H9 (cell line): Measurements from ENCODE around the gene ADAMTS18. TPM values are rescaled to one million over a fixed set of nuclear protein-coding genes. Genes with fewer than 3 reads are reported as not detected.
"Not testable (repeated sequence)": the region's sequence is repeated elsewhere in the genome, so short reads cannot be mapped to it uniquely, and the experiment has no call there.

ENCODE experiments used
- DNase-seq: peaks from one replicate; pipeline ENCODE4 v3.0.0-alpha.2; 2017
- H2AFZ ChIP-seq: one replicate; pipeline ENCODE4 v1.6.1; 2013; ENCODE audit warnings: mild to moderate bottlenecking, low read length, control low read depth, moderate library complexity
- H2AK5ac ChIP-seq: 2 replicates; pipeline ENCODE4 v1.6.1; 2013; ENCODE audit warnings: low read length, control low read depth, mixed read lengths; ENCODE audit not compliant: insufficient read length
- H2BK120ac ChIP-seq: one replicate; pipeline ENCODE4 v1.6.1; 2013; ENCODE audit warnings: low read depth, mild to moderate bottlenecking, low read length, control low read depth, inconsistent platforms; ENCODE audit not compliant: poor library complexity, severe bottlenecking
- H2BK12ac ChIP-seq: 2 replicates; pipeline ENCODE4 v1.6.1; 2013; ENCODE audit warnings: low read length, control low read depth, mixed read lengths, low read depth; ENCODE audit not compliant: insufficient read length
- H2BK15ac ChIP-seq: 2 replicates; pipeline ENCODE4 v1.6.1; 2013; ENCODE audit warnings: low read depth, low read length, control low read depth
- H2BK20ac ChIP-seq: one replicate; pipeline ENCODE4 v1.6.1; 2013; ENCODE audit warnings: low read depth, mild to moderate bottlenecking, low read length, control low read depth, inconsistent platforms; ENCODE audit not compliant: poor library complexity, severe bottlenecking
- H2BK5ac ChIP-seq: 2 replicates; pipeline ENCODE4 v1.6.1; 2013; ENCODE audit warnings: low read length, control low read depth, mixed read lengths; ENCODE audit not compliant: insufficient read length
- H3K14ac ChIP-seq: 2 replicates; pipeline ENCODE4 v1.6.1; 2013; ENCODE audit warnings: low read length, control low read depth; ENCODE audit not compliant: insufficient read depth
- H3K18ac ChIP-seq: 2 replicates; pipeline ENCODE4 v1.6.1; 2013; ENCODE audit warnings: low read depth, mild to moderate bottlenecking, mixed read lengths, low read length, control low read depth; ENCODE audit not compliant: insufficient read length
- H3K23ac ChIP-seq: 2 replicates; pipeline ENCODE4 v1.6.1; 2013; ENCODE audit warnings: low read length, control low read depth, mixed read lengths, low read depth; ENCODE audit not compliant: insufficient read length
- H3K23me2 ChIP-seq: 2 replicates; pipeline ENCODE4 v1.6.1; 2013; ENCODE audit warnings: low read depth, mild to moderate bottlenecking, mixed read lengths, low read length, control low read depth; ENCODE audit not compliant: insufficient read length, poor library complexity, severe bottlenecking
- H3K27ac ChIP-seq: 2 replicates; pipeline ENCODE4 v1.5.1; 2013; ENCODE audit warnings: low read length, control low read depth, mixed read lengths, low read depth; ENCODE audit not compliant: insufficient read length
- H3K27me3 ChIP-seq: 2 replicates; pipeline ENCODE4 v1.6.1; 2013; ENCODE audit warnings: low read length, control low read depth, inconsistent platforms; ENCODE audit not compliant: insufficient read depth
- H3K4ac ChIP-seq: 2 replicates; pipeline ENCODE4 v1.6.1; 2013; ENCODE audit warnings: low read depth, mild to moderate bottlenecking, control low read depth, inconsistent platforms, low read length, moderate library complexity
- H3K4me1 ChIP-seq: 2 replicates; pipeline ENCODE4 v1.6.1; 2013; ENCODE audit warnings: low read length, control low read depth, inconsistent platforms; ENCODE audit not compliant: insufficient read depth
- H3K4me2 ChIP-seq: 2 replicates; pipeline ENCODE4 v1.6.1; 2013; ENCODE audit warnings: low read length, control low read depth, mixed read lengths; ENCODE audit not compliant: insufficient read length, insufficient read depth
- H3K56ac ChIP-seq: 2 replicates; pipeline ENCODE4 v1.6.1; 2013; ENCODE audit warnings: low read depth, mild to moderate bottlenecking, mixed read lengths, low read length, control low read depth; ENCODE audit not compliant: insufficient read length
- H3K79me1 ChIP-seq: 2 replicates; pipeline ENCODE4 v1.6.1; 2013; ENCODE audit warnings: low read depth, mild to moderate bottlenecking, moderate library complexity, low read length, control low read depth, inconsistent platforms; ENCODE audit not compliant: insufficient read depth, poor library complexity, severe bottlenecking
- H3K79me2 ChIP-seq: 2 replicates; pipeline ENCODE4 v1.6.1; 2013; ENCODE audit warnings: low read length, control low read depth, inconsistent platforms; ENCODE audit not compliant: insufficient read depth
- H3K9ac ChIP-seq: 2 replicates; pipeline ENCODE4 v1.6.1; 2013; ENCODE audit warnings: low read length, control low read depth, mixed read lengths; ENCODE audit not compliant: insufficient read length; ENCODE audit errors: extremely low read depth
- H3K9me3 ChIP-seq: one replicate; pipeline ENCODE4 v1.6.1; 2013; ENCODE audit warnings: low read depth, low read length, inconsistent platforms; ENCODE audit not compliant: control insufficient read depth
- H3T11ph ChIP-seq: one replicate; pipeline ENCODE4 v1.6.1; 2013; ENCODE audit warnings: mild to moderate bottlenecking, low read length, control low read depth, inconsistent platforms
- H4K20me1 ChIP-seq: one replicate; pipeline ENCODE4 v1.6.1; 2013; ENCODE audit not compliant: control insufficient read depth, insufficient read length, insufficient read depth
- H4K5ac ChIP-seq: 2 replicates; pipeline ENCODE4 v1.6.1; 2013; ENCODE audit warnings: low read depth, mild to moderate bottlenecking, mixed read lengths, low read length, control low read depth; ENCODE audit not compliant: insufficient read length
- H4K8ac ChIP-seq: replicated peaks from 2 replicates; pipeline ENCODE4 v1.6.1; 2013; ENCODE audit warnings: low read length, control low read depth, mixed read lengths, low read depth; ENCODE audit not compliant: insufficient read length
- H4K91ac ChIP-seq: 2 replicates; pipeline ENCODE4 v1.6.1; 2013; ENCODE audit warnings: low read depth, mild to moderate bottlenecking, moderate library complexity, mixed read lengths, low read length, control low read depth; ENCODE audit not compliant: insufficient read length
- H3K27ac Mint-ChIP-seq, 3 experiments: 2 replicates in 2 of 3; 3 replicates in 1 of 3; pipeline ENCODE4 v1.8.0; 2020 to 2021; ENCODE audit warnings: mixed read lengths in 3 of 3, mild to moderate bottlenecking in 1 of 3, moderate library complexity in 1 of 3
- H3K27me3 Mint-ChIP-seq: 2 replicates; pipeline ENCODE4 v1.8.0; 2021; ENCODE audit warnings: low read depth, mild to moderate bottlenecking, moderate library complexity, mixed read lengths
- H3K36me3 Mint-ChIP-seq, 3 experiments: 2 replicates in 2 of 3; 3 replicates in 1 of 3; pipeline ENCODE4 v1.8.0; 2020 to 2021; ENCODE audit warnings: low read depth in 3 of 3, mixed read lengths in 3 of 3; ENCODE audit not compliant: insufficient read depth in 1 of 3
- H3K4me1 Mint-ChIP-seq, 2 experiments: 2 replicates each; pipeline ENCODE4 v1.8.0; 2020; ENCODE audit warnings: mixed read lengths in 2 of 2
- H3K4me3 Mint-ChIP-seq, 2 experiments: 2 replicates in 1 of 2; 3 replicates in 1 of 2; pipeline ENCODE4 v1.8.0; 2020 to 2021; ENCODE audit warnings: mild to moderate bottlenecking in 2 of 2, mixed read lengths in 2 of 2, moderate library complexity in 1 of 2
- H3K9me3 Mint-ChIP-seq, 2 experiments: 2 replicates in 1 of 2; 3 replicates in 1 of 2; pipeline ENCODE4 v1.8.0; 2020; ENCODE audit warnings: mild to moderate bottlenecking in 2 of 2, mixed read lengths in 2 of 2, moderate library complexity in 1 of 2
- WGBS: extraction: QIAGEN DNeasy Blood & Tissue Kit; methylation state at CpG from one replicate; pipeline ENCODE4 v1.1.7; 2013; ENCODE audit warnings: missing lambda C conversion rate, low lambda C conversion rate, mixed read lengths; ENCODE audit not compliant: insufficient read length; ENCODE audit errors: extremely low coverage; 5-methylcytosine and 5-hydroxymethylcytosine counted together
- total RNA-seq: library from RNA; stranded (reverse); gene quantifications from 2 replicates; pipeline ENCODE4 v1.2.1, GENCODE V29; 2021
- TF ChIP-seq, protein P1 (sequence below): fragments of 200-600 bp; sonication (generic); conservative IDR thresholded peaks from 3 replicates; pipeline ENCODE4 v1.8.0; 2021; ENCODE audit warnings: antibody characterized with exemption, mild to moderate bottlenecking

Gene ADAMTS18
- total RNA-seq, 1 experiment from 2014 or later = 0.07 TPM

DNA sequence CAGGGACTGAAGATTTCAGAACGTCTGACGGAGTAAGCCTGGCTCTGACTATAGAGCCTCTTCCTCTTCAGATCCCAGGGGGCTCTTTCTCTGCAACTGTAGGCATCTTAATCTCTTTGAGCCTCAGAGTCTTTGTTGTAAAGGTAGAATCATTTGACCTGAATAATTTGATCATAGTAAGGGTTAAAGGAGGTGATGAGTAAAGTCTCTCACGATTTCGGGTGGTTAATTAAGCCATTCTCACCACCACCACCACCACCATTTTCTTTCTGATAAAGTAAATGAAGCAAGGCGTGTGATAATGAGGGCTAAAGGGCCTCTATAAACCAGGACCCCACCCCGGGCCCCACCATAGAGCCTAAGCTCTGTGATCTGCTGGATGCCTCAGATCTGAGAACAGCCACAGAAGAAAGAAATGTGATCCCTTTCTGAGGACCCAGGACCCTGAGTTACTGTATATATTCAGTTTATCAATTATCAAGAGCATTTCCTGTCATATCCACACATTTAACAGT lies 33.0 kb upstream of the ADAMTS18 start:
- no peak overlapping the region for H3K9ac ChIP-seq
- H2AK5ac ChIP-seq = no peak overlapping the region
- no peak overlapping the region for H3K23ac ChIP-seq
- H3K18ac ChIP-seq = no peak overlapping the region
- H3K14ac ChIP-seq = no peak overlapping the region
- H3K4ac ChIP-seq = no peak overlapping the region
- no peak overlapping the region for H2BK5ac ChIP-seq
- no peaks in the 10 kb centered on the region for H3K23me2 ChIP-seq
- H4K91ac ChIP-seq = no peak overlapping the region
- Mint-ChIP-seq H3K4me3 (no peak overlapping the region), H3K36me3 (no peaks in the 10 kb centered on the region), H3K27me3 (peaks cover 5% of the 10 kb centered on the region), H3K9me3 (no peaks in the 10 kb centered on the region), H3K4me1 (peaks cover 17 to 27% of the 10 kb centered on the region in 2 experiments), H3K27ac (no peak overlapping the region)
- H3K56ac ChIP-seq = no peak overlapping the region
- H3K4me2 ChIP-seq = no peak overlapping the region
- DNase-seq = no peak
- no peaks in the 10 kb centered on the region; the same call in 1 of the 2 replicates for H3K4me1 ChIP-seq
- no CpG with 5 or more reads among the region's 6 CpGs for WGBS
- no peaks in the 10 kb centered on the region for H3K9me3 ChIP-seq
- TF ChIP-seq, protein P1, sequence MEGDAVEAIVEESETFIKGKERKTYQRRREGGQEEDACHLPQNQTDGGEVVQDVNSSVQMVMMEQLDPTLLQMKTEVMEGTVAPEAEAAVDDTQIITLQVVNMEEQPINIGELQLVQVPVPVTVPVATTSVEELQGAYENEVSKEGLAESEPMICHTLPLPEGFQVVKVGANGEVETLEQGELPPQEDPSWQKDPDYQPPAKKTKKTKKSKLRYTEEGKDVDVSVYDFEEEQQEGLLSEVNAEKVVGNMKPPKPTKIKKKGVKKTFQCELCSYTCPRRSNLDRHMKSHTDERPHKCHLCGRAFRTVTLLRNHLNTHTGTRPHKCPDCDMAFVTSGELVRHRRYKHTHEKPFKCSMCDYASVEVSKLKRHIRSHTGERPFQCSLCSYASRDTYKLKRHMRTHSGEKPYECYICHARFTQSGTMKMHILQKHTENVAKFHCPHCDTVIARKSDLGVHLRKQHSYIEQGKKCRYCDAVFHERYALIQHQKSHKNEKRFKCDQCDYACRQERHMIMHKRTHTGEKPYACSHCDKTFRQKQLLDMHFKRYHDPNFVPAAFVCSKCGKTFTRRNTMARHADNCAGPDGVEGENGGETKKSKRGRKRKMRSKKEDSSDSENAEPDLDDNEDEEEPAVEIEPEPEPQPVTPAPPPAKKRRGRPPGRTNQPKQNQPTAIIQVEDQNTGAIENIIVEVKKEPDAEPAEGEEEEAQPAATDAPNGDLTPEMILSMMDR = no peak
- no peaks in the 10 kb centered on the region for H3K79me2 ChIP-seq
- no peak overlapping the region for H4K5ac ChIP-seq
- H4K20me1 ChIP-seq = no peaks in the 10 kb centered on the region
- no peak overlapping the region for H2BK15ac ChIP-seq
- H2BK120ac ChIP-seq = no peak overlapping the region
- H2BK12ac ChIP-seq = no peak overlapping the region
- no peak overlapping the region for H2BK20ac ChIP-seq
- H3K27me3 ChIP-seq = no peaks in the 10 kb centered on the region
- no peaks in the 10 kb centered on the region for H3K79me1 ChIP-seq
- no peak overlapping the region for H3T11ph ChIP-seq
- H2AFZ ChIP-seq = no peak overlapping the region
- H4K8ac ChIP-seq = no peak overlapping the region
- H3K27ac ChIP-seq = no peak overlapping the region

DNA sequence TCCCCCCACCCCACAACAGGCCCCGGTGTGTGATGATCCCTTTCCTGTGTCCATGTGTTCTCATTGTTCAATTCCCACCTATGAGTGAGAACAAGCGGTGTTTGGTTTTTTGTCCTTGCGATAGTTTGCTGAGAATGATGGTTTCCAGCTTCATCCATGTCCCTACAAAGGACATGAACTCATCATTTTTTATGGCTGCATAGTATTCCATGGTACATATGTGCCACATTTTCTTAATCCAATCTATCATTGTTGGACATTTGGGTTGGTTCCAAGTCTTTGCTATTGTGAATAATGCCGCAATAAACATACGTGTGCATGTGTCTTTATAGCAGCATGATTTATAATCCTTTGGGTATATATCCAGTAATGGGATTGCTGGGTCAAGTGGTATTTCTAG lies 28.8 kb upstream of the ADAMTS18 start:
- H2BK20ac ChIP-seq = not testable (repeated sequence)

More for the DNA sequence above, 28.8 kb upstream of the ADAMTS18 start:
- H3K79me2 ChIP-seq, H3K23ac ChIP-seq, H2BK120ac ChIP-seq, H4K8ac ChIP-seq, H3K23me2 ChIP-seq, H3K27me3 Mint-ChIP-seq, DNase-seq, H3K4me3 Mint-ChIP-seq, H3K9me3 ChIP-seq, H3K9ac ChIP-seq, H3K27ac Mint-ChIP-seq, H3K9me3 Mint-ChIP-seq, H3K4me2 ChIP-seq, H3K4me1 ChIP-seq, H3K27ac ChIP-seq, H2AK5ac ChIP-seq, H3K27me3 ChIP-seq, H3K79me1 ChIP-seq, H3K18ac ChIP-seq, H3K4ac ChIP-seq, H3K36me3 Mint-ChIP-seq, H4K5ac ChIP-seq, H3K56ac ChIP-seq, H2AFZ ChIP-seq, H3K14ac ChIP-seq, H2BK5ac ChIP-seq, H4K20me1 ChIP-seq, H2BK12ac ChIP-seq, H2BK15ac ChIP-seq, H4K91ac ChIP-seq, H3T11ph ChIP-seq: not testable (repeated sequence)
- no CpG with 5 or more reads among the region's 5 CpGs for WGBS
- peaks cover 20 to 26% of the 10 kb centered on the region in 2 experiments for H3K4me1 Mint-ChIP-seq
